ENCODE results near the gene MYOM1.

MYOM1 gene

DNA sequence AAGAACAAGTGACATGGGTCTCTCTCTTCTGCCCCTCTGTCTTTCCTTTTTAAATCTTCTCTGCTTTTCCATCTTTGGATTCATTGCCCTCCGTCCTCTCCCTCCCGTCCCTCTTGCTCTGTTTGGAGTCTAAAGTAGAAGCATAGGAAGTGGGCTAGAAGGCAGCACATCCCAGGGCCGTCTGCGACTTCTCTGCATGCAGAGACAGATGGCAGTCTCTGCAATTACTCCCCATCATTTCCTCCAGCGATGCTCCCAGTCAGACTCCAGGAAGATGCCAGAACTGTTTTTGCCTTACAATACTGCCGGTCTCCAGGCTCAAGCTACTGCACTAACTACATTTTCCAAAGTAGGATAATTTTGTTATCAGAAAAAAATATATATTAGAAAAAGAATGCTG, 171.6 kb downstream of the MYOM1 start:
- no peak for DNase-seq (ENCODE audit: low read depth)
- H3K4me3 ChIP-seq (ENCODE audit: low read depth, low read length), result no peak overlapping the region
- TF ChIP-seq, protein P1, sequence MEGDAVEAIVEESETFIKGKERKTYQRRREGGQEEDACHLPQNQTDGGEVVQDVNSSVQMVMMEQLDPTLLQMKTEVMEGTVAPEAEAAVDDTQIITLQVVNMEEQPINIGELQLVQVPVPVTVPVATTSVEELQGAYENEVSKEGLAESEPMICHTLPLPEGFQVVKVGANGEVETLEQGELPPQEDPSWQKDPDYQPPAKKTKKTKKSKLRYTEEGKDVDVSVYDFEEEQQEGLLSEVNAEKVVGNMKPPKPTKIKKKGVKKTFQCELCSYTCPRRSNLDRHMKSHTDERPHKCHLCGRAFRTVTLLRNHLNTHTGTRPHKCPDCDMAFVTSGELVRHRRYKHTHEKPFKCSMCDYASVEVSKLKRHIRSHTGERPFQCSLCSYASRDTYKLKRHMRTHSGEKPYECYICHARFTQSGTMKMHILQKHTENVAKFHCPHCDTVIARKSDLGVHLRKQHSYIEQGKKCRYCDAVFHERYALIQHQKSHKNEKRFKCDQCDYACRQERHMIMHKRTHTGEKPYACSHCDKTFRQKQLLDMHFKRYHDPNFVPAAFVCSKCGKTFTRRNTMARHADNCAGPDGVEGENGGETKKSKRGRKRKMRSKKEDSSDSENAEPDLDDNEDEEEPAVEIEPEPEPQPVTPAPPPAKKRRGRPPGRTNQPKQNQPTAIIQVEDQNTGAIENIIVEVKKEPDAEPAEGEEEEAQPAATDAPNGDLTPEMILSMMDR (IDR thresholded peaks at IDR 0.05; ENCODE audit: low read depth, low read length, missing control alignments), result no peak

DNA sequence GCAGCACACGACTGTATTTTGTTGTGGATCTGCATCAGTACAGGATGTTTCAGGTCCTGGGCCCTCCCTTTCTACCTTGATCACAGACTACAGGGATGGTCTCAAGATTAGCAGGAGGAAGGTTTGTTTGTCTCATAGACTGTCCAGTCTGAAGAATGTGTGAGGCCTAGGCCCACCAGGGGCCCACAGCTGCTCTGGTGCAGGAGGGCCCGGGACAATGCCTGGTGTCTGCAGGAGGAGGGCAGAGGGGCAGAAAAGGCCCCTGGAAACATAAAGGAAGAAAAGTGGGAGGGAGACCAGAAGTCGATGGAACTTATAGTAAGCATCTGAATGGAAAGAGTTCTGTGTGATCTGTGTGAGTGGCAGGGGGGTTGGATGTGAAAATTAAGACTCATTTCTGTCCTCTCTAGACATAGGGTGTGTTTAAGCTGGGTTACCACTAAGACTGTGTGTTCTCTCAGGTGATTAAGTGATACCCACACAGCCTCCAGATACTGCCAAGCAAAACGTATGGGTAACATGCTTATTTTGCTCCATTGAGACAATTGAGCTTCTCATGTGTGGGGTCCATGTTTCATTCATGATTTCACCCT, 173.5 kb downstream of the MYOM1 start:
- no peak for DNase-seq (ENCODE audit: low read depth)
- no peak overlapping the region for H3K4me3 ChIP-seq (ENCODE audit: low read depth, low read length)
- TF ChIP-seq, protein P1 (IDR thresholded peaks at IDR 0.05; ENCODE audit: low read depth, low read length, missing control alignments), result no peak

DNA sequence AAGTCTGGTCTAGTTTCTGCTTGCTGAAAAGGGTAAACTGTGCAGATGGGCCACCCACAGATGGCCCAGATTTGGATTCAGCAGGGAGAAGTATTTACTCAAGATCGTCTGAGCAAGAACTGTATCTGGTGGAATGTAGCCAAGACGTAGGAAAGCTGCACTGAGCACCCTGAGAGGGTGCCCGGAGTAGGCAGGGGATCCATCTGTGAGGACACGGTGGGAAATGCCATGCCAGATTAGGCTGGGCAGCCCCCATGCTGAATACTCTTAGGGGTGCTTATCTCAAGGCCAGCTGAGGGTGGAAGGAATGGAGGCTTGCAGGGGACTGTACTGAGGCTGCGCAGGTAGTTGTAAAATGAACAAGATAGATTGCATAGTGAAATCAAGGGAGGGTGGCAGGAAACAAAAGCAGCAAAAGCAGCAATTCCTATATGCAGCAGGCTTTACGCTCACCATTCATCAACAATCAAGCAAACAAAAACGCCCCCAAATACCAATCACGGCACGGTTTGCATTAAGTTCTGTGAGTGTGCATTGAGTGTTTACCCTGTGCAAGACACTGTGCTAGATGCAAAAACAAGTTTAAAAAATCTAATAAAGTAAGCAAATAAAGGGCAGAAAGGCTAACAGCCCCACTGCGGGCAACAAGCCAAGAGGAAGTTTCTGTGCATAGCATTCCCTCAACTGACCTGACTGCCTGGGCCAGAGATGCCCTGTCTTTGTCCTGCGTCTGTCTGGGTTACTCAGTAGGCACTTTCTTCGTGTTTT, 174.7 kb downstream of the MYOM1 start:
- H3K4me3 ChIP-seq (ENCODE audit: low read depth, low read length), result no peak overlapping the region
- no peak for DNase-seq (ENCODE audit: low read depth)
- TF ChIP-seq, protein P1 (IDR thresholded peaks at IDR 0.05; ENCODE audit: low read depth, low read length, missing control alignments), result no peak

DNA sequence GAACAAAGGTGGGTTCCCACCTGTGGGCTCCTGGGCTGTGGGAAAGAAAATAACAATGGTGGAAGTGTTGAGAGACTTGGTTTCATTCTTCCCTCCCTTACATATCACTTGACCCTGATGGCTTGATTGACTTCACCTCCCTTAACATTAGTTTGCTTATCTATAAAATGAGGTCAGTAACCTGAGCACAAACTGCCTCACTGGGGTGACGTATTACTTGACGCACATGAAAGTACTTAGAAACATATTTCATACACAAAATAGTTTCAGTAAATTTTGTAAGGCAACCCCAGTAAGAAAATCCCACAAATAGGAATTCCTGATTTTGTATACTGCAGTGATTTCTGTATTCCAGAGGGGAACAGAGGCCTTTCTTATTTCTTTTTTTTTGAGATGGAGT, 177.4 kb downstream of the MYOM1 start:
- no peak overlapping the region for H3K4me3 ChIP-seq (ENCODE audit: low read depth, low read length)
- TF ChIP-seq, protein P1 (IDR thresholded peaks at IDR 0.05; ENCODE audit: low read depth, low read length, missing control alignments), result no peak
- no peak for DNase-seq (ENCODE audit: low read depth)

DNA sequence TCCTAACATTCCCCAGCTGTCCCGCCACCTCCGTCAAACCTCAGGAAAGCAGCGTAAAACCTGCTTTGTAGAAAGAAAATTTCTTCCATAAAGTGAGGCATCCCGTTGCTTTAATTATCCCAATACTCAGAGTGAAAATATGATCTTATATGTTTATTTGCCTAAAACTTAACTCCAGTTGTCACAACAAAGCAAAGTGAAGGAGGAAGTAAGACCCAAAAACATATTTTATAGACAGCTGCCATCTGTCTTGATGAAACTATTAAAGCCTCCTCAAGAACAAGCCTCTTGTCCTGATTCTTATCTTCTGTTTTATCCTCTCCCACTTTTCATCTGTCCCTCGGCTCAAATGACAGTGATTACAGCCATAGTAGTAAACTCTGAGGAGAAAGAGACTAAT, 177.9 kb downstream of the MYOM1 start:
- no peak overlapping the region for H3K4me3 ChIP-seq (ENCODE audit: low read depth, low read length)
- TF ChIP-seq, protein P1 (IDR thresholded peaks at IDR 0.05; ENCODE audit: low read depth, low read length, missing control alignments), result no peak
- no peak for DNase-seq (ENCODE audit: low read depth)

DNA sequence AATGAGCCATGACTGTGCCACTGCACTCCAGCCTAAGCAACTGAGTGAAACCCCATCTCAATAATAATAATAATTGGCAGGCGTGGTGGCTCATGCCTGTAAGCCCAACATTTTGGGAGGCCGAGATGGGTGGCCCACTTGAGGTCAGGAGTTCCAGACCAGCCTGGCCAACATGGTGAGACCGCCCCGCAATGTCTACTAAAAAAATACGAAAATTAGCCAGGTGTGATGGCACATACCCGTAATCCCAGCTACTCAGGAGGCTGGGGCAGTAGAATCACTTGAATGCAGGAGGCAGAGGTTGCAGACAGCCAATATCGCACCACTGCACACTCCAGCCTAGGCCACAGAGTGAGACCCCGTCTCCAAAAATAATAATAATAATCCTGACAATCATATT, 178.9 kb downstream of the MYOM1 start:
- TF ChIP-seq, protein P1 (IDR thresholded peaks at IDR 0.05; ENCODE audit: low read depth, low read length, missing control alignments), result no peak
- no peak for DNase-seq (ENCODE audit: low read depth)

DNA sequence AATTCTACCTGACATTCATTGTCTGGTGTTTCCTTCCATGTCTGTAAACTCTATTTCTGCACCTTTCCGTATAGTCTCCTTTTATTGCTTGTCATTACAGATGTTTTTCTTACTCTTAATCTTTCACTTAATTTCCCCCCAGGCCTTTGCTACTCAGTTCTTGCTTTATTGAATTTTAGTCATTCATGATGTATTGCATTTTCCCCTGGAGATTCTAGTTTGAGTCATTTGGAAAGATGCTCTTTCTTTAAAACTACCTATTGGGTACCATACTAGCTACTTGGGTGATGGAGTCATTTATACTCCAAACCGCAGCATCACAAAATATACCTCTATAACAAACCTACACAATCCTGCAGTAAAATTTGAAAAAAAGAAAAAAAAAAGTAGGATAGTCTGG, 179.6 kb downstream of the MYOM1 start:
- H3K4me3 ChIP-seq (ENCODE audit: low read depth, low read length), result no peak overlapping the region
- DNase-seq (ENCODE audit: low read depth), result no peak
- TF ChIP-seq, protein P1 (IDR thresholded peaks at IDR 0.05; ENCODE audit: low read depth, low read length, missing control alignments), result no peak

More for the DNA sequence above, 178.9 kb downstream of the MYOM1 start:
- H3K4me3 ChIP-seq (ENCODE audit: low read depth, low read length), result no peak overlapping the region
